GM18507 (cell line): ENCODE measurements around the gene UCN.
"Not testable (repeated sequence)": the region's sequence is repeated elsewhere in the genome, so short reads cannot be mapped to it uniquely, and the experiment has no call there.

ENCODE experiments used
- DNase-seq: peaks from one replicate; pipeline ENCODE4 v3.0.0; 2011; ENCODE audit warnings: low read depth; ENCODE audit not compliant: insufficient read length; ENCODE audit errors: extremely low spot score
- FAIRE-seq: peaks from 2 replicates; lab custom pipeline; 2011; peaks lifted over from hg19 to GRCh38; lab: Jason Lieb, UNC

The UCN gene

DNA sequence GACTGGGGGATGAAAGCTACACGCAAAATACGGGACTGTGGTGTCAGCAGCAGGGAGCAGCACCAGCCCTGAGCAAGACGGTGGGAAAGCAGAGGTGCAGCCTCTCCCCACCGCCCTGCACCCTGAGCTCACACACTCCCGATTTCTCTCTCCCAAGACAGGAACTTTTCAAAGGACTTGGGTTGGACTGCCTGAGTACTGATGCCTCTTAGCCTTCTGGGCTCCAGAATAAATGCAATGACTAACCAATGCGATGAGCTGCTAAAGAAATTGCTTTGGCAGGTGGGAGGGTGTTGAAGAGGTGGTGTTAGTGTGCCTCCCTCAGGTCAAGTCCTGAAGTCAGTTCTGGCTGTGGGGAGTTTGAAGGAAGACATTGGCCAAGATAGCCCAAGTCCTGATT lies 16.4 kb downstream of the UCN start:
- FAIRE-seq (no peak), DNase-seq (no peak)

DNA sequence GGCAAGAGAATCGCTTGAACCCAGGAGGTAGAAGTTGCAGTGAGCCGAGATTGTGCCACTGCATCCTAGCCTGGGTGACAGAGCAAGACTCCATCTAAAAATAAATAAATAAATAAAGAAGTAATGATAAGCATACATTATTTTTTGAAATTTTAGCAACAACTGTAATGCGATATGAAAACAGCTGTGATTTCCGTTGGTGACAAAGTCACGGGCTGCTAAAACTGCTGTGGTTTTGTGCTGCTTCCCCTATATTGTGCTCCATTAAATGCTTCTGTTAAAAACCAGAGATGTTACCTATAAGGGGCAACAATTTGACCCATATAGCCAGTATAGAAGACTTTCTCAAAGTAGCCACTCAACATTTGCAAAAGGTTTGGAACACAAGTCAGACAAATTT lies 17.7 kb downstream of the UCN start:
- DNase-seq (no peak), FAIRE-seq (no peak)

DNA sequence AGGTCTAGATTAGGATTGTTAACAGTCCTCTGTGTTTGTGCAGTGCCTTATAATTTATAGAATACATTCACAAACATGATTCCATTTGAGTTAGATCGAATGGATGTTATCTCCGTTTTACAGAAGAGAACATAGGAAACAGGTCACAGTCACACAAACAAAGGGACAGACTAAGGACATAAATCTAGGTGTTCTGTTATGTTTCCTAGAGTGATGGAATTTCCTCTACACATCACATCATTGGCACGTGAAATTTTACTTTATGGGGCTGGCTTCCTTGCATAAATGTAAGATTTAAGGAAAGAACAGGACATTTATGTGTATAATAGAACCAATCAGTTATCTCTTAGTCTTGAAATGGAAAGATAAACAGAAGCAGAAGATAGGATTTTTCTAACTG lies 19.6 kb downstream of the UCN start:
- DNase-seq, result no peak

DNA sequence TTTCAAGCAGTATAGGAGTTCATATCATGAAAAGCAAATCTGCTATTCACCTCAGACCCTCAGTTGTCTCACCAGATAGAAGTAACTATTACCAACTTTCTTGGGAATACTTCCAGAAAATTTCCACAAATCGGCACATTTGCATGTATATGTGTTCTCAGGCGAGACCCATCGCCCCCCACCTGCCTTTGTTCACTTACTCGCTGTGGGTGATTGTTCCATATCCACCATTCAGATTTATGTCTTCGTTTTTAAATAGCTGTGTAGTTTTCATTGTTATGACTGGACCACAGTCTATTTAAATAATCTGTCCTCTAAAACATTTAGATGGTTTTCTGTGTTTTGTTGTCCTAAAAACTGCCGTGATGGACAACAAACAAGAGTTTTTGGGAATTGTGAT lies 22.8 kb downstream of the UCN start:
- FAIRE-seq (no peak), DNase-seq (no peak)

More for the DNA sequence above, 19.6 kb downstream of the UCN start:
- no peak for FAIRE-seq

DNA sequence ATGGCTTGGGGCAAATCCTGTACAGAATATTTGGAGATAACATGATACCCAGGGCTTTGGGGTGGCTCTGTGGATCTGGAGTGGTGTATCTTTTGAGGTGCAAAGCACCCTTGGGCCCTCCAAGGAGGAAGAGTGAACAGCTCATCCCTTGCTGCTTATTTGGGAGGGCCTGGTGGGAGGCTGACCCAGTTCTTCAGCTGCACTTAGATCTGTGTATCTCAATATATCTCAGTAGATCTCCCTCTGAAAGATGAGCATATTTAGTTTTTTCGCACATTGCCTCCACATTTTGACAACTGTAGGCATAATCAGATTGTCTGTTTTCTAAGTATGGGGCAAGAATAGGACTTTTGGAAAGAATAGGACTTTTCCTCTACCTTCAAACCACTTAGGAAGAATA lies 23.2 kb downstream of the UCN start:
- no peak for FAIRE-seq

DNA sequence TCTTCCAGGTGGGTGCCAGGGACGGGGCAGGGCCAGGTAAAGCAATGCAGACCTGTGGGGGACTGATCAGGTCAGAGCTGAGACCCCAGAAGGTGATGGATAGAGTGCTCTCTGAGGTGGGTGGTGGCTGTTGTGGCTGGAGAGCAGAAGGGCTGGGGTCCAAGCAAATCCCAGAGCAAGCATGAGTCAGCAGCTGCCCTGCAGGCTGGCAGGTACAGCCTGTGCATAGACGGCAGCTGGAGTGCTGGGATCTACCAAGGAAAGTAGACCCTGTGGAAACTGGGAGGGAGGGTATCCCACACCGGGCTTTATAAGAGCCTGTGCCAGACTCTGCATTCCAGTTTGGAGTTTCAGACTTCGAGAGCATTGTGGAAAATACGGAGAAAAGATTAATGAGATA lies 25.4 kb downstream of the UCN start:
- DNase-seq (no peak), FAIRE-seq (no peak)

More for the DNA sequence above, 23.2 kb downstream of the UCN start:
- no peak for DNase-seq

DNA sequence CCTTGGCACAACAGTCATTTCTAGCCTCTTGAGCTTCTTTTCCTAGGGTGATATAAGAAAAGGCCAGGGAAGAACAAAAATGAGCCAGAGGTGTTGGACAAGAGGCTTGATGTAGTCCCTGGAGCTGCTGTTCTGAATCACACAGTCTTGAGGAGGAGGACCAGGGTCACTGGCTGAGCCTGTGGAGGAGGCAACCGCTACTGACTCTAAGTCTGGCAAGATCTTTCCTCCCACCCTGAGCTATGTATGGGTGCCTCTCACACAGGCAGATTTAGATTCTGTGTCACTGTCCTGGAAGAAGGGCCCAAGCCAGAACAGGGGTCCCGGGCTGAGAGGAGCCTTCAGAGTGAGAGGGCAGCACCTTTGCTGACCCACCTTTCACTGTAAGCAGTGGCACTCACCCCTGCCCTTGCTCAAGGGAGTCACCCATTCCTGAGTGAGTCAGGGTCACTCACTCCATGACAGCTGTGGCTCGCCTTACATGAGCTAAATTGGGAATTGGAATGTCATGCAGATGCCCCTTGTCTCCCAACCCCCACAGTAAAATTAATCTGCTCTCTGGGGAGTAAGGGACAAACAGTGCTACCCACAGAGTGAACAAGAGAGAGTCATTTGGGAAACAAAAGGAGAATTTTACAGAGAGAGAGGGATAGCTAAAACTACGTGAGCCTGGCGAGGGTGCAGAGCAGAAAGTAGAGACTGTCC lies 26.2 kb downstream of the UCN start, which contains the start of gene TRIM54:
Gene TRIM54, plus strand, starts transcription at position 575 of the 705 bp plus-strand sequence. CDS start 303 bp downstream, outside the sequence.
- DNase-seq, result no peak
- no peak for FAIRE-seq

DNA sequence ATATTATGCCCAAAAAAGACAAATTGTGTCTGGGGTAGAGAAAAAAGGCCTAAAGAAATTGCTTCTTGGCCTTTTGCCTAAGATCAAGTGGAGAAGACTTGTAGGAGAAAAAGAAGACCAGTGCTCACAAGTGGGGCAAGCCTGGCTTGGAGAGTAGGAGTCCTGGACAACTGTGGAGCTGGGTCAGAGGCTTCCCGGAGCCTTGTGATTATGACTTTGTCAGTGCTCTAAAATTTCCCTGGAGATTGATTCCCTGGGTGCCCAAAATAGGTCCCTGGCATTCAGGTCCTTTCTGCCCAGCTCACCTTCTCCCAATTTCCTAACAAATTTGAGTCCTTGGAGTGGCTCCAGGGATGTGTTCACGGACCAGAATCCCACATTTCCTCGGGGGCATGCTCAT lies 26.8 kb downstream of the UCN start:
- DNase-seq, result no peak
- no peak for FAIRE-seq

DNA sequence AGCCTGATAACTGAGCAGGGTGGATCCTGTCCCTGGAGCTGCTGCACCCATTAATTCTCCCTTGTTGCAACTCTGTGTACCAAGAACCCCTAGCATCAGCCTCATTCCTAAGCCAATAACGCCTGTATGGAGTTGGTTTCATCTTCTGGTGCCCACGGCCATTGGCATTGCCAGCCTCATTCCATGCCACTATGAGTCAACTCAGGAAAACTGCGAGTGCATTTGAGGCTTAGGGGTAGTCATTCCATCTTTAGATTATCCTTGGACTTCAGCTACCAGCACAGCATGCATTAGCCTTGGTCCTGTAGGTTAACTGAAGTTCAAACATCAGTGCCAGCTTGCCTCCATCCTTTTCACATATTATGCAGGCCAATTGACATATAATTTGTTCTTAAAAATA lies 27.4 kb downstream of the UCN start:
- FAIRE-seq (no peak), DNase-seq (no peak)

DNA sequence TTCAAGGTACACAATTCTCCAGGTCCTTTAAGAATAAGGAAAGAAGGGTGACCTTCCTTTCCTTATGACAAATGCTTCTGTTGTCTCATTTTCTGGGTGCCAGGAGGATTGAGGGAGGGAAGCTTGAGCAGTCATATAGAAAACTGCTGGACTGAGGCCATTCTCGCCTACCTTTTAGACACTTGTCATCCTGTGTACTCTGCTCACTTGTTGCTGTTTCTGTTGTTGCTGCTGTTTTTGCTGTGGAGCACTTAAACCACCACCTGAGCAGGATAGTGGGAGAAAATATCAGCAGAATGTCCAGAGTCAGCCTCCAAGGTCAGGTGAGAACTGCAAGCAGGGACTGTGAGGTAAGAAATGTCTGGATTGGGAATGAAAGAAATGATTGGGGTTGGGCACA lies 30.2 kb downstream of the UCN start:
- FAIRE-seq (no peak), DNase-seq (no peak)

DNA sequence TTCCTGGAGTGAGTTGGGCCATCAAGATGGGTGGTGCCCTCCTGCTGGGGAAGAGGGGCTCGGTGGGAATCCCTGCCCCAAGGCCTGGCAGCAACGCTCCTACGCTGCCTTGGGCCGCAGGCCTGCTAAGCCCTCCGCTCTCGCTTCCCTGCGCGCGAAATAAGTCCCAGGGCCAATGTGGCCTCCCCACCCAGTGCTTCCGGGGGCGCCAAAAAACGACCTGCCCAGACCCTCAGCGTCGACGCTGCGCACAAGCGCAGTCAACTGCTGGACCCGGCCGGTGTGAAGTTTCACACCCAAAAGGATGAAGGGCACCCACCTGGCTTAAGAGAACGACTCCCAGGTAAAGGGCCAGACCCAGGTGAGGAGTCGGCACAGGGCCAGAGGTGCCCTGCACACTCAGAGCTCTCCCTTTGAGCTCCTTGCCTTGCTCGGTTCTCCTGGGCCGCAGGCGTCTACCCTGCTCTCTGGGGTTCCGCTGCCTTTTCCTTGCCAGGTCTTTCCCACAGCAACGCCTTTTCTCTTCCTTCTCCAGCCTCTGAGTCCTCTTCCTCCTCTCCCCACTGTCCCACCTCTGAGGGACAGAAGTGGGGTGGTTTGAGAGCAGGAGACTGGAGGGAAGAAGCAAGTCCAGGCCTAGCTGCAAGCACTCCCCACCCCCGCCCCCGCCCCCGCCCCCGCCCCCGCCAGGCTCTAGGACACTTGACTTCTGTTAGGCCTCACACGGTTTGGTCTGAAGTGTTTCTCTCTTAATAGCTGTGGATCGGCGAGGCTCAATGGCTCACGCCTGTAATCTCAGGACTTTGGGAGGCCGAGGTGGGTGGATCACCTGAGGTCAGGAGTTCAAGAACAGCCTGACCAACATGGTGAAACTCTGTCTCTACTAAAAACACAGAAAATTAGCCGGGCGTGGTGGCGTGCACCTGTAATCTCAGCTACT lies 32.8 kb downstream of the UCN start, which contains the start of gene DNAJC5G:
Gene DNAJC5G, plus strand, starts transcription at position 223 of the 940 bp plus-strand sequence. CDS start 1,296 bp downstream, outside the sequence.
- DNase-seq (no peak), FAIRE-seq (no peak)

DNA sequence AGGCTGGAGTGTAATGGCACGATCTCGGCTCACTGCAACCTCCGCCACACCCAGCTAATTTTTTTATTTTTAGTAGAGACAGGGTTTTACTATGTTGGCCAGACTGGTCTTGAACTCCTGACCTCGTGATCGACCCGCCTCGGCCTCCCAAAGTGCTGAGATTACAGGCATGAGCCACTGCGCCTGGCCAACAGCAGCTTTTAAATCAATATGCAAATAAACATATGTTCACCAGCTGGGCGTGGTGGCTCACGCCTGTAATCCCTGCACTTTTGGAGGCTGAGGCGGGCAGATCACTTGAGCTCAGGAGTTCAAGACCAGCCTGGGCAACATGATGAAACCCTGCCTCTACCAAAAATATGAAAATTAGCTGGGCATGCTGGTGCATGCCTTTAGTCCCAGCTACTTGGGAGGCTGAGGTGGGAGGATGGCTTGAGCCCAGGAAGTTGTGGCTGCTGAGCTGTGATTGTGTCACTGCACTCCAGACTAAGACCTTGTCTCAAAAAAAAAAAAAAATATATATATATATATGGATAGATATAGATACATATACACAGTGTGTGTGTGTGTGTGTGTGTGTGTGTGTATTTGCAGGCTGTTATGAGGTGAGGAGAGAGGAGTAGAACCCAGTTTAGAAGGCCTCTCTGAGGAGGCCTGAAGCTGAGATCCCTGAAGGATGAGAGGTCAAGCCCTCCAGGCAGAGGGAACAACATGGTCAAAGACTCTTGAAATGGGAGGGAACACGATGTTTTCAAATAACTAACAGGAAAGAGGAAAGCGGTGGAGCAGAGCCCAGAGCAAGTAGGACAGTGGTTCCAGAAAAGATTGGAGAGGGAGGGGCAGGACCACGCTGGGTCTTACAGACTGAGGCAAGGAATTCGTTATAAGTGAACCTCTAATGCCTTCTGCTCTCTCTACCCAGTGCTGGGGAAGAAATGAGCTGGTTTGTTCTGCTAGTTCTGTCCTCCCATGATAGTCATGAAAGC lies 35.4 kb downstream of the UCN start:
- not testable (repeated sequence) for FAIRE-seq, DNase-seq

DNA sequence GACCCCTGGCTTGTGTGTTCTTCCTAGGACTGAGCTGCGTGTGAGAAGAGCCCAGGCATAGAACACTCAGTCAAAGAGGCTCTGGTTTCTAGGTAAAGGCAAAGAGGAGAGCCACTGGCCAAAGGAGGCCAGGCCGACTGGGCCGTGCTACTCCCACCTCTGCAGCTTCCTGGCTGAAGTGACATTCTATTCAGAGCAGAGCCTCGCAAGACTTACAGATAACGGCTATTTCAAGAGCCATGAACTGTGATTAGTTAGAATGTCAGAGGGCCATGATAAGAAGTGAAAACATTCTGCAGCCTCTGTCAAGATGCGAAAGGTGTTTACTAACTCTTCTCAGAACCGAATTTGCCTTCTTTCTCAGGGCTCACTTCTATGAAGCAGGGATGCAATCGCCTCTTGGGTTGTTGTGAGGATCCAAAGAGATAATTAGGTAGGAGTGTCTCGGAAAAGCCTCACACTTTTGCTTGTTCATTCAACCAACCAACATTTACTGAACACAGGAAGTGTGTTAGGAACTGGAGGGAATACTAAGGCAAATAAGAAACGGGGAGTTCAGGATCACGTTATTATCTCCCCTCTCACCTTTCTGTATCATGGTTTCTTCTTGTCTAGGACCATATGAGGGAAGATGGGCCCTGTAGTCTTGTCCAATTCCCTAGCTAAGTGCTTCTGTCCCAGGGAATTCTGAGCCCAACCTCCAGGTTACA lies 36.5 kb downstream of the UCN start:
- no peak for FAIRE-seq

DNA sequence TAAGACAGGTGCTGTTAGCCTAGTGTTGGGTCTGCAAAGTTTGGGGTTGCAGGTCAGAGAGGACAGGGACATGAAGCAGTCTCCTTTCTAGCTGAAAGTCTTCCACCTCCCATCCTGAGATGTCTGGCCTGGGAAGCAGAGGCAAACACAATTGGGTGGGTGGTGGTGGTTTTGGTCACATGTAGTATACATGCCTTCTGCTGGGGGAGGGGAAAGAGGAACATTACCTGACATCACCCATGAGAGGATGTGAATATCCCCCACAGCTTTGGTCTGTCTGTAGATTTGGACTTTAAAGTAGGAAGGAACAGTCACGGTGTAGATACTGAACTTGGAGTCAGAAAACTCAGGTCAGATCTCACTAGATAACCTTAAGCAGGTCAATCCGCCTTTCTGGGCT lies 37.6 kb downstream of the UCN start:
- FAIRE-seq (no peak), DNase-seq (no peak)

More for the DNA sequence above, 36.5 kb downstream of the UCN start:
- DNase-seq, result no peak

DNA sequence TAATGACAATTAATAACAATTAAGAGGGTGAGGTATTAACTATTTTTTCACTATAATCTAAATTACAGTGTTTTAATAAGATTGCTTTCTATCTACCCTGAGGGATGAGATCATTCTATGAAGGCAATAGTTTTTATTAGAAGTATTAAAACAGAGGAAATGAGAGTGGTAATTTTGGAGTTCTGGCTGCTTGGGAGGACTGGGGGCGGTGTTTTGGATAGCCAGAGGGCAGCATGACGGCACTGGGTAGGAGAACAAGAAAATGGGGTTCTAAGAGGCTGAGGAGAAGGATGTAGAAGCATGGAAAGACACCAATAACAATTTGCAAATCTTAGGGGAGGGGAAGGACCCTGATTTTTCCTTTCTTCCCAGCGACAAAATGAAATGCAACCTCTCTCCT lies 38.1 kb downstream of the UCN start:
- FAIRE-seq, result no peak
- no peak for DNase-seq

DNA sequence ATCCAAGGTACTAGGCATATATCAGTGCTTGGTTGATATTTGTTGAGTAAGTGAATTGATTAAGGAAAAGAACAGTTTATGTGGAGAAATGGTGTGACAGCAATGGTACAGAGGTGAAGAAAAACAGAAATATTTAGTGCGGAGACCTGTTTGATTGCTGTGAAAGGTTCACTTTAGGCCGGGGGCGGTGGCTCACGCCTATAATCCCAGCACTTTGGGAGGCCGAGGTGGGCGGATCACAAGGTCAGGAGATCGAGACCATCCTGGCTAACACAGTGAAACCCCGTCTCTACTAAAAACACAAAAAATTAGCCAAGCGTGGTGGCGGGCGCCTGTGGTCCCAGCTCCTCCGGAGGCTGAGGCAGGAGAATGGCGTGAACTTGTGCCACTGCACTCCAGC lies 39.9 kb downstream of the UCN start:
- FAIRE-seq, DNase-seq: not testable (repeated sequence)

DNA sequence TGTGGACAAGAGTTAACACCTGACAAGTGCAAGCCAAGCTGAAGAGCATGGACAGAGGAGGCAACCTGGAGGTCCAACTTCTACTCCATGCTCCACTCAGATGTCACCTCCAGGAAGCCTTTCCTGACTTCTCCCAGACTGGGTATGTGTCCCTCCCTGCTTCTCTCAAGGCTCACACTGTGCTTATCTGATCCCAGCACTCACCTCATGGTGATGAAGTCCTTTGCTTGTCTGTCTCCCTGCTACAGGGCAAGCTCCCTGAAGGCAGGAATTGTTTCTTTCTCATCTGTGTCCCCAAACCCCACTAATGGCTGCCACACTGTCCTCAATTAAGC lies 42.7 kb downstream of the UCN start:
- no peak for FAIRE-seq
- DNase-seq, result no peak

DNA sequence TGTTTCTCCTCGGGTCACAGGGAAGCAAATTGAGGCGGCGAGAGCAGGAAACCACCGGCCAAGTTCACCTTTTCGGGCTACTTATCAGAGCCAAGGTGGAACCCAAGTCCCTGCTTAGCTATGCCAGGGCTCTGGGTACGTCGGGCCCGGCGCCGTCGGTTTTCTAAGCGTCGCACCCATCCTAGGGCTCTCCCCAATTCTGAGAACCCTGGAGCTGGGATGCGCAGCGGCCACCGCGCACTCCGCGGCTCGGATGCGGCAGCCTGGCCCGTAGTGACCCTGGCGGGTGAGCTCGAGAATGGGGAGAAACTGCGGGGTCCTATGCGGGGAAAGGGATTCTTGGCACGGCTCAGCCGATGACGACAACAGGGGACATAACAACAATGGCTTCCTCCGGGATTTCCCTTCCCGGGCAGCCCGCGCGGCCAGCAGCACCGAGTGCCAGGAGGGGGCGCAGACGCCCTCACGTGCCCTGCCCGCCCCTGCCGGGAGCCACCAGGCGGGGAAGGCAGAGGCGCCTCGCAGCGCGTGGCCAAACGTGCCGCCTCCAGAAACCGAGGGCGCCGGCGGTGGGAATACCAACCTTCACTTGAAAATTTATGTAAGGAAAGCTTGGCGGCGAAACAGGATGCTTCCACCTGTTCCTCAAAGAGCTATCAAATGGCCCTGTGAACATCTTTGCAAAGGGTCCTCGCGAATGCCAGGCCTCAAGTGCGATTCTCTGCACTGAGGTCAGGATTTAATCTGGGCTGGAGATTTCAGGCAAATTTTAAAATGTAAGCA lies 43.3 kb downstream of the UCN start:
- DNase-seq, result peak; percentile 53
- peak; percentile 61 for FAIRE-seq
